Heart left ventricle (tissue), 13 donors: Measurements from ENCODE around the gene BLVRB.
A peak's percentile ranks its signal among the peaks of the same experiment; 100 is the strongest.

Experiments
- POLR2A ChIP-seq, 2 donors: fragments of 450-650 bp; IDR thresholded peaks; one replicate each; pipeline ENCODE4 v1.6.1; 2017; ENCODE audit warnings: antibody characterized with exemption in 2 of 2, mild to moderate bottlenecking in 2 of 2, moderate library complexity in 2 of 2
- TF ChIP-seq, protein P1 (sequence below), 12 donors: fragments of 200-600 bp; sonication (generic) in 4 of 12; IDR thresholded peaks; one replicate each; pipeline versions ENCODE4 v1.5.0 to v1.8.0; 2018 to 2022; ENCODE audit warnings: antibody characterized with exemption in 12 of 12, mild to moderate bottlenecking in 5 of 12
- donor health status: ischemic (EF 13 %, LVEDD 7.1; RV severe dilation, severe dysfunction).
- donor health status: DM: no; HTN: yes; CAD: no.
- donor health status: DM: no; HTN: no; CAD: no.
- donor health status: ischemic (EF 25% LVEDD 6.9; RV normal size, moderate dysfunction).
- donor health status: ischemic (EF 25% LVEDD 5.7; RV mildly dilated, moderate dysfunction).
- donor health status: ischemic (EF 35%, LVEDD 5.7; RV mildly dilated, moderate dysfunction).
- donor health status: nonischemic (EF 11% LVEDD 7.7; RV severe dilation, severe dysfunction).
- donor health status: DM: yes; HTN: yes; CAD: no.
- donor health status: PGD.
- donor health status: ischemic (EF 29% LVEDD 5.4; RV normal size, mild dysfunction).
- donor health status: nonischemic (EF 23%, LVEDD 6.1; RV moderate dilation, normal function).

DNA sequence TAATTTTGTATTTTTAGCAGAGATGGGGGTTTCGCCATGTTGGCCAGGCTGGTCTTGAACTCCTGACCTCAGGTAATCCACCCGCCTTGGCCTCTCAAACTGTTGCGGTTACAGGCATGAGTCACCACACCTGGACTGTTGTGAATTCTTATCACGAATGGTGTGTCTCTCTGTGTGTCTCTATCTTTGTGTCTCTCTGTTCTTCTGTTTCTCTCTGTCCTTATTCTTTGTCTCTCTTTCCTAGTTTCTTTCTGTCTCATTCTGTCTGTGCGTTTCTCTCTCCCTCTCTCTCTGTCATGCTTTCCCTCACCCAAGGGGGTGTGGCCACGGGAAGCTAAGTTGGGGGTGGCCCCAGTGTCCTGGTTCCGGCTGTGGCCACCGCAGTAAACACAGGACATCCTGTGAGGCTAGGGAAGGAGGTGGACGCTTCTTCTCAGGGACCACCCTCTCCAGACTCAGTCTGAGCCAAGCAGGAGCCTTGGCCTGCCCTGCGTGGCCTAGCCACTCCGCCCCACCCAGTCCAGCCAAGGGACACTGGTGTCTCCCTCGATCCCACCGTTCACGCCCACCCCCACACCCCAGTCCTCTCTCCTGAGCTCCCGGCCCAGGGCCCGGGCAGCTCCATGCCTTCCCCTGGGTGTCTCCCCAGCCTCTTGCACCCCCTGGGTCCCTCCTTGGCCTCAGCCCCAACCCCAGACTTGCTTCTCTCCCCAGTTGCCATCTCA lies 48.5 kb downstream of the BLVRB start:
- TF ChIP-seq, protein P1, sequence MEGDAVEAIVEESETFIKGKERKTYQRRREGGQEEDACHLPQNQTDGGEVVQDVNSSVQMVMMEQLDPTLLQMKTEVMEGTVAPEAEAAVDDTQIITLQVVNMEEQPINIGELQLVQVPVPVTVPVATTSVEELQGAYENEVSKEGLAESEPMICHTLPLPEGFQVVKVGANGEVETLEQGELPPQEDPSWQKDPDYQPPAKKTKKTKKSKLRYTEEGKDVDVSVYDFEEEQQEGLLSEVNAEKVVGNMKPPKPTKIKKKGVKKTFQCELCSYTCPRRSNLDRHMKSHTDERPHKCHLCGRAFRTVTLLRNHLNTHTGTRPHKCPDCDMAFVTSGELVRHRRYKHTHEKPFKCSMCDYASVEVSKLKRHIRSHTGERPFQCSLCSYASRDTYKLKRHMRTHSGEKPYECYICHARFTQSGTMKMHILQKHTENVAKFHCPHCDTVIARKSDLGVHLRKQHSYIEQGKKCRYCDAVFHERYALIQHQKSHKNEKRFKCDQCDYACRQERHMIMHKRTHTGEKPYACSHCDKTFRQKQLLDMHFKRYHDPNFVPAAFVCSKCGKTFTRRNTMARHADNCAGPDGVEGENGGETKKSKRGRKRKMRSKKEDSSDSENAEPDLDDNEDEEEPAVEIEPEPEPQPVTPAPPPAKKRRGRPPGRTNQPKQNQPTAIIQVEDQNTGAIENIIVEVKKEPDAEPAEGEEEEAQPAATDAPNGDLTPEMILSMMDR (IDR thresholded peaks at IDR 0.05): no peak
- TF ChIP-seq POLR2A (IDR thresholded peaks at IDR 0.05): peak in 1 of 2 donors; percentile 59
